Endothelial cell of umbilical vein (primary cell): ENCODE results near the gene ANKRD31. TPM values are rescaled to one million over a fixed set of nuclear protein-coding genes. Genes with fewer than 3 reads are reported as not detected.

Experiments used
- BruUV-seq: library from RNA; stranded (reverse); fragments of 400-500 nt; replicated peaks from 2 replicates; lab custom pipeline; 2021; lab: Mats Ljungman, UMichigan
- CTCF ChIA-PET: fragments of 300-600, 350-600 bp; sonication (Branson Sonifier 250); formaldehyde crosslinking; loops from one replicate; lab custom pipeline; 2021; ENCODE audit warnings: antibody characterized with exemption, inconsistent platforms; lab: Charles Lee
- POLR2A ChIA-PET: fragments of 300-600, 350-600 bp; sonication (Branson Sonifier 250); formaldehyde crosslinking; loops from one replicate; lab custom pipeline; 2021; ENCODE audit warnings: antibody characterized with exemption, inconsistent platforms; lab: Charles Lee
- DNase-seq: peaks from one replicate; pipeline ENCODE4 v3.0.0-alpha.2; 2011; ENCODE audit warnings: low read depth, low spot score
- FAIRE-seq: peaks from 2 replicates; lab custom pipeline; 2011; peaks lifted over from hg19 to GRCh38; lab: Jason Lieb, UNC
- H2AFZ ChIP-seq: 2 replicates; pipeline ENCODE4 v1.6.0; 2012; ENCODE audit warnings: low read depth, low read length, control low read depth, inconsistent platforms
- H3K27ac ChIP-seq: 2 replicates; pipeline ENCODE4 v1.5.1; 2011; ENCODE audit warnings: low read depth, mild to moderate bottlenecking, control low read depth, low read length, moderate library complexity; ENCODE audit not compliant: insufficient read depth
- H3K27me3 ChIP-seq, 2 experiments: 2 replicates each; pipeline versions ENCODE4 v1.6.0 to v1.6.1; 2011; ENCODE audit warnings: low read length in 2 of 2, mixed read lengths in 1 of 2; ENCODE audit not compliant: control insufficient read depth in 2 of 2, insufficient read depth in 2 of 2
- H3K36me3 ChIP-seq, 2 experiments: 2 replicates in 1 of 2; 3 replicates in 1 of 2; pipeline ENCODE4 v1.5.1; 2011; ENCODE audit warnings: low read length in 2 of 2, mild to moderate bottlenecking in 1 of 2, moderate library complexity in 1 of 2; ENCODE audit not compliant: control insufficient read depth in 2 of 2, insufficient read depth in 2 of 2; ENCODE audit errors: extremely low read depth in 1 of 2
- H3K4me1 ChIP-seq: 3 replicates; pipeline ENCODE4 v1.5.1; 2011; ENCODE audit warnings: mild to moderate bottlenecking, low read length; ENCODE audit not compliant: control insufficient read depth, insufficient read depth; ENCODE audit errors: extremely low read depth
- H3K4me2 ChIP-seq: 2 replicates; pipeline ENCODE4 v1.6.1; 2011; ENCODE audit warnings: low read length, control low read depth, mixed read lengths; ENCODE audit not compliant: insufficient read depth
- H3K4me3 ChIP-seq, 3 experiments: fragments of 200-600 bp in 1 of 3; sonication (generic), shearing (Covaris generic) in 1 of 3; replicated peaks in 1 of 3; 2 replicates each; pipeline ENCODE4 v1.5.1; 2011 to 2016; ENCODE audit warnings: control low read depth in 3 of 3, low read length in 3 of 3, mild to moderate bottlenecking in 2 of 3, inconsistent platforms in 1 of 3, low read depth in 1 of 3, moderate library complexity in 1 of 3; ENCODE audit not compliant: insufficient read depth in 1 of 3
- H3K79me2 ChIP-seq: 2 replicates; pipeline ENCODE4 v1.6.0; 2012; ENCODE audit warnings: low read length, inconsistent platforms; ENCODE audit not compliant: control insufficient read depth, insufficient read depth
- H3K9ac ChIP-seq: replicated peaks from 2 replicates; pipeline ENCODE3; 2011; ENCODE audit warnings: low read length, control low read depth; ENCODE audit not compliant: insufficient read depth; ENCODE audit errors: extremely low read depth
- H3K9me1 ChIP-seq: replicated peaks from 3 replicates; pipeline ENCODE4 v1.6.0; 2011; ENCODE audit warnings: mild to moderate bottlenecking, low read length; ENCODE audit not compliant: control insufficient read depth, insufficient read depth; ENCODE audit errors: extremely low read depth
- H3K9me3 ChIP-seq: replicated peaks from 2 replicates; pipeline ENCODE4 v1.5.1; 2012; ENCODE audit warnings: low read length, inconsistent platforms; ENCODE audit not compliant: control insufficient read depth, insufficient read depth
- H4K20me1 ChIP-seq: replicated peaks from 2 replicates; pipeline ENCODE3; 2011; ENCODE audit warnings: mild to moderate bottlenecking, low read length; ENCODE audit not compliant: control insufficient read depth, insufficient read depth; ENCODE audit errors: extremely low read depth
- EZH2 ChIP-seq: IDR thresholded peaks from 2 replicates; pipeline ENCODE4 v1.6.1; 2012; ENCODE audit warnings: borderline replicate concordance, low read depth, mild to moderate bottlenecking, moderate library complexity, low read length, inconsistent platforms; ENCODE audit not compliant: severe bottlenecking
- FOS ChIP-seq: IDR thresholded peaks from 2 replicates; pipeline ENCODE4 v1.6.1; 2011; ENCODE audit warnings: mild to moderate bottlenecking, low read length, moderate library complexity, borderline replicate concordance; ENCODE audit not compliant: insufficient read depth
- GATA2 ChIP-seq: IDR thresholded peaks from 2 replicates; pipeline ENCODE4 v1.7.0; 2011; ENCODE audit warnings: low read depth, mild to moderate bottlenecking, moderate library complexity, mixed read lengths, low read length; ENCODE audit not compliant: insufficient read length, insufficient read depth
- JUN ChIP-seq: IDR thresholded peaks from 2 replicates; pipeline ENCODE4 v1.6.1; 2011; ENCODE audit warnings: borderline replicate concordance, low read depth; ENCODE audit not compliant: insufficient read length, insufficient read depth
- dilution Hi-C: fragments of 300-500 bp; cut with MboI; formaldehyde crosslinking; loops from one replicate; pipeline ENCODE4 v1.15.0; 2019; ENCODE audit warnings: low sequenced_read_pairs; ENCODE audit not compliant: extremely low pct_ligation_motif_present
- intact Hi-C: fragments of 100-400 bp; cut with micrococcal nuclease; formaldehyde crosslinking; loops from one replicate; pipeline ENCODE4 v1.10.0; 2022
- polyA plus RNA-seq, 4 experiments: library from polyadenylated mRNA; depleted of rRNA in 3 of 4; stranded (reverse) in 3 of 4; unstranded in 1 of 4; fragments of >200 nt; gene quantifications; 2 replicates each; pipeline versions ENCODE4 v1.2.1 to v1.2.3, GENCODE V29; 2011 to 2012; ENCODE audit warnings: missing spikeins in 1 of 4
- total RNA-seq: library from RNA; stranded (reverse); gene quantifications from 2 replicates; pipeline ENCODE4 v1.2.3, GENCODE V29; 2021
- TF ChIP-seq, protein P1 (sequence below), 2 donors: IDR thresholded peaks; 1 replicate in 1 of 2; 2 replicates in 1 of 2; pipeline ENCODE4 v1.5.1; 2011; ENCODE audit warnings: low read length in 2 of 2, mild to moderate bottlenecking in 2 of 2, moderate library complexity in 2 of 2, control low read depth in 1 of 2, inconsistent platforms in 1 of 2, low read depth in 1 of 2; ENCODE audit not compliant: insufficient read depth in 1 of 2; ENCODE audit errors: extremely low read depth in 1 of 2
- TF ChIP-seq, protein P2 (sequence below): IDR thresholded peaks from 2 replicates; pipeline ENCODE4 v1.6.1; 2011; ENCODE audit not compliant: insufficient read depth, insufficient read length

Gene ANKRD31
- total and polyA plus RNA-seq, 2 donors (not counting 3 experiments of a cell fraction or from before 2014, with no cell fraction given), result not detected

DNA sequence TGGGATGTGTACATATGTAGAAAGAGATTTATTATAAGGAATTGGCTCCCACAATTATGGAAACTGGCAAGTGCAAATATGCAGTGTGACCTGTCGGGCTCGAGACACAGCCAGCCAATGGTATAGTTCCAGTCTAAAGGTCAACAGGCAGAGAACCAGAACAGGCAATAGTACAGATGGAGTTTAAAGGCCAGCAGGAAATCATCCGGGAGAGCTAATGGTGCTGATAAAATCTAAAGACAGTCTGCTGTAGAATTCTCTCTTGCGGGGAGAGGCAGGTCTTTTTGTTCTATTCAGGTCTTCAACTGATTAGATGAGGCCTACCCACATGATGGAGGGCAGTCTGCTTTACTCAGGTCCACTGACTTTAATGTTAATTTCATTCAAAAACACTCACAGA, 21.8 kb downstream of the ANKRD31 start:
- H3K4me2 ChIP-seq, result no peak overlapping the region
- no peak overlapping the region for H2AFZ ChIP-seq
- peaks cover 3 to 17% of the 10 kb centered on the region in 2 experiments for H3K27me3 ChIP-seq
- H3K4me1 ChIP-seq, result no peaks in the 10 kb centered on the region
- TF ChIP-seq, protein P1, sequence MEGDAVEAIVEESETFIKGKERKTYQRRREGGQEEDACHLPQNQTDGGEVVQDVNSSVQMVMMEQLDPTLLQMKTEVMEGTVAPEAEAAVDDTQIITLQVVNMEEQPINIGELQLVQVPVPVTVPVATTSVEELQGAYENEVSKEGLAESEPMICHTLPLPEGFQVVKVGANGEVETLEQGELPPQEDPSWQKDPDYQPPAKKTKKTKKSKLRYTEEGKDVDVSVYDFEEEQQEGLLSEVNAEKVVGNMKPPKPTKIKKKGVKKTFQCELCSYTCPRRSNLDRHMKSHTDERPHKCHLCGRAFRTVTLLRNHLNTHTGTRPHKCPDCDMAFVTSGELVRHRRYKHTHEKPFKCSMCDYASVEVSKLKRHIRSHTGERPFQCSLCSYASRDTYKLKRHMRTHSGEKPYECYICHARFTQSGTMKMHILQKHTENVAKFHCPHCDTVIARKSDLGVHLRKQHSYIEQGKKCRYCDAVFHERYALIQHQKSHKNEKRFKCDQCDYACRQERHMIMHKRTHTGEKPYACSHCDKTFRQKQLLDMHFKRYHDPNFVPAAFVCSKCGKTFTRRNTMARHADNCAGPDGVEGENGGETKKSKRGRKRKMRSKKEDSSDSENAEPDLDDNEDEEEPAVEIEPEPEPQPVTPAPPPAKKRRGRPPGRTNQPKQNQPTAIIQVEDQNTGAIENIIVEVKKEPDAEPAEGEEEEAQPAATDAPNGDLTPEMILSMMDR (IDR thresholded peaks at IDR 0.05; ENCODE audit: extremely low read depth in 1 of 2, insufficient read depth in 1 of 2, low read depth in 1 of 2, low read length in 2 of 2), result no peak
- TF ChIP-seq EZH2 (no peak), FOS (no peak), JUN (no peak), GATA2 (no peak)
- TF ChIP-seq, protein P2, sequence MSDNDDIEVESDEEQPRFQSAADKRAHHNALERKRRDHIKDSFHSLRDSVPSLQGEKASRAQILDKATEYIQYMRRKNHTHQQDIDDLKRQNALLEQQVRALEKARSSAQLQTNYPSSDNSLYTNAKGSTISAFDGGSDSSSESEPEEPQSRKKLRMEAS, result no peak
- no peak overlapping the region for H3K27ac ChIP-seq
- no peaks in the 10 kb centered on the region for H3K9me3 ChIP-seq
- CTCF ChIA-PET, result interaction anchor here (0.7 kb wide), 1 partner anchor 101 kb away, joined by 3 read pairs; no protein-coding TSS in a partner anchor
- no peak overlapping the region for H3K4me3 ChIP-seq
- H3K9ac ChIP-seq, result no peak overlapping the region
- no peaks in the 10 kb centered on the region for H3K79me2 ChIP-seq
- H3K36me3 ChIP-seq, result no peaks in the 10 kb centered on the region
- BruUV-seq, result no TSS peak
- no peak for FAIRE-seq
- no peaks in the 10 kb centered on the region for H3K9me1 ChIP-seq
- intact Hi-C loops, result no loop called here
- POLR2A ChIA-PET, result no interaction called here
- dilution Hi-C loops, result no loop called here
- no peaks in the 10 kb centered on the region for H4K20me1 ChIP-seq
- no peak for DNase-seq
